Measurements from ENCODE around the gene RPL18A. TPM values are rescaled to one million over a fixed set of nuclear protein-coding genes. Genes with fewer than 3 reads are reported as not detected.

The RPL18A gene
- total and polyA plus RNA-seq, 2 donors (not counting 1 experiment from before 2014, with no cell fraction given): 3,228 to 3,761 TPM

- no peaks in the 10 kb centered on the region for H3K27me3 ChIP-seq (replicated peaks in 1 of 4; ENCODE audit: control extremely low read depth in 1 of 4, control insufficient read depth in 3 of 4, insufficient read depth in 4 of 4, low read length in 3 of 4)
- no peaks in the 10 kb centered on the region for H3K4me1 ChIP-seq (ENCODE audit: control insufficient read depth in 2 of 2, insufficient read depth in 2 of 2, low read length in 2 of 2)
- no peak for TF ChIP-seq CTCF (IDR thresholded peaks at IDR 0.05)
- TF ChIP-seq EZH2 (IDR thresholded peaks at IDR 0.05; ENCODE audit: borderline replicate concordance, insufficient read depth, low read depth, low read length, poor library complexity, severe bottlenecking): no peak
- H3K36me3 ChIP-seq (replicated peaks in 1 of 2; ENCODE audit: control extremely low read depth in 1 of 2, control insufficient read depth in 1 of 2, extremely low read depth in 1 of 2, insufficient read depth in 2 of 2, low read length in 1 of 2): peaks cover 1 to 86% of the 10 kb centered on the region in 2 experiments
- H3K4me2 ChIP-seq (replicated peaks; ENCODE audit: low read depth, low read length, poor library complexity, severe bottlenecking): no peak overlapping the region
- DNase-seq (no peak), ATAC-seq (ENCODE audit: low read depth) (no peak)
- no peak overlapping the region for H3K4me3 ChIP-seq (ENCODE audit: control extremely low read depth in 1 of 5, extremely low read depth in 1 of 5, insufficient read depth in 1 of 5, low read depth in 2 of 5, low read length in 4 of 5)
- 94% methylated on average over 19 of the region's 27 CpGs for WGBS (ENCODE audit: insufficient coverage)
- intact Hi-C loops (cut with micrococcal nuclease): no loop called here
- no peak overlapping the region for H3K9ac ChIP-seq (ENCODE audit: low read length)
- no peak overlapping the region for H3K27ac ChIP-seq (ENCODE audit: low read length in 2 of 2)
- Mint-ChIP-seq H3K4me3 (no peak overlapping the region), H3K4me1 (no peaks in the 10 kb centered on the region), H3K9me3 (ENCODE audit: insufficient read depth) (no peaks in the 10 kb centered on the region), H3K27me3 (no peaks in the 10 kb centered on the region), H3K27ac (no peak overlapping the region)
- peaks cover 10% of the 10 kb centered on the region for H3K79me2 ChIP-seq (ENCODE audit: control insufficient read depth, insufficient read depth, low read length)
- H2AFZ ChIP-seq (ENCODE audit: insufficient read depth, low read depth, low read length, poor library complexity, severe bottlenecking): no peak overlapping the region
- ChIA-PET POLR2A (interaction anchor here (0.6 to 0.7 kb wide), 3 partner anchors 8 to 195 kb away, joined by 3 to 4 read pairs (median 3); no protein-coding TSS in a partner anchor), CTCF (no interaction called here)
- peaks cover 33% of the 10 kb centered on the region for H4K20me1 ChIP-seq (ENCODE audit: control insufficient read depth, insufficient read depth, low read length, poor library complexity, severe bottlenecking)
- peaks cover 0 to 7% (median 0%) of the 10 kb centered on the region in 3 donors for H3K9me3 ChIP-seq (ENCODE audit: control extremely low read depth in 1 of 3, control insufficient read depth in 2 of 3, insufficient read depth in 1 of 3, low read length in 2 of 3)
These were observed 25.1 kb upstream of the RPL18A start for GRCh38 chr19:17834350-17835181.

Data from B cell (primary cell).